Measurements from ENCODE around the gene DYNC1LI1.

The DYNC1LI1 gene

DNA sequence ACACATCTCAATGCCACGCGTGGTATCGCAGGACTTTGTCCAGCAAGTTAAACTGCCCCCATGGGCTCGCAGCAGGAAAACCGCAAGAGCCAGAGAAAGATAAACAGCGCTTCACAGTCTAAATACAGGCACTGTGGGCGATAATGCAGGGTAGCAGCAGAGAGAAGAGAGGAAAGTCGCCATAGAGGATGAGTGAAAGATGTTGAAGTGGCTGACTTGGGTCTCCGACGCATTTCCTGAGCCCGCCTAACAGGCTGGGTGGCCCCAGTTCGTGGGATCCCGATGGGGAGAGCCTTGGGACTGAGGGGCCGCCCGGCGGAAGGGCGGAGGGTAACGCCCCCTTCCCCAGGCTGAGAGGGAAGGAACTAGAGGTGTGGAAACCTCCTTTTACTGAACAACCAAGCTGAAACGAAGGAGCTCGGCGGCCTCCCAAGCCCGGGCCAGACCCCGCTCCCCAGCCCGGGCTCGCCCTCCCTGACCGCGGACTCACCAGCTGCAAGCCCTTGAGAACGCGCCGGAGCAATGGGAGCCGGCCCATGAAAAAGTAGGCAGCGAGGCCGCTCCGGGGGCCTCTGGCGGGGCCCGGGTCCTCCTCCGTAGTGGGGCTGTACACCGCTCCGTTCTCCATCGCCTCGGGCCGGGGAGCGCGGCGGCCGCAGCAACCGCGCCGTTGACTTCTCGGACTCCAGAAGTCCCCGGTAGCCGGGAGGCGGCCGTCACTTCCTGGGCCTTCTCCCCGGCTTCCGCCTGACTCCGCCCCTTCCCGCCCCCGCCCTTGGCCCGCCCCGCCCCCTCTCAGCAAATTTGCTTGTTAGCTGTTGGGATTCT lies 68.3 kb downstream of the DYNC1LI1 start, which contains the start of gene CMTM6:
Gene CMTM6 (minus strand): TSS at position 735 of the 828 bp plus-strand sequence. CDS start 107 bp downstream, at position 628.
- no peaks in the 10 kb centered on the region for H3K36me3 ChIP-seq (ENCODE audit: control insufficient read depth in 2 of 2, insufficient read depth in 2 of 2, low read length in 2 of 2)
- H3K9ac ChIP-seq (ENCODE audit: low read length in 2 of 2) = peak within 1 kb of the TSS; percentile 87 to 88
- no peaks in the 10 kb centered on the region for H3K9me3 ChIP-seq (ENCODE audit: control insufficient read depth in 2 of 2, low read length in 2 of 2)
- H3K4me3 ChIP-seq (ENCODE audit: low read length in 2 of 2) = peak within 1 kb of the TSS; percentile 92 to 97
- no peaks in the 10 kb centered on the region for H3K27me3 ChIP-seq (ENCODE audit: control insufficient read depth in 1 of 2, insufficient read depth in 2 of 2, low read length in 2 of 2)
- H3K4me1 ChIP-seq (ENCODE audit: control insufficient read depth, insufficient read depth, low read length) = peaks cover 9% of the 10 kb centered on the region
- peak within 1 kb of the TSS; percentile 81 for H3K27ac ChIP-seq (ENCODE audit: low read length)

DNA sequence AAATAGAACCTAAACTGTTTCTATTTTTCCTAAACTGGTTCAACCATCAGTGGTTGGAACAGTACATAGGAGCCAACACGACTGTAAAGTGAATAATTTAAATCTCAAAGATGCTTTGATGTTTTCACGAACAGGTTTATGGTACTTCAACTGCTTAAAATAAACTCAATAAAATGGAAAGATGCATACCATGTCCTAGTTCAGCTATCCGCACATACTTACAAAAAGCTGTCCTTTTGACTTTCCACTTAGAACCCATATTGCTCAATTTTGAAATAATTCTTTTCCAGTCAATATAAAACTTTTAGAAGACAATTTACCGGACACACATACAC lies 68.9 kb downstream of the DYNC1LI1 start:
- H3K4me1 ChIP-seq (ENCODE audit: control insufficient read depth, insufficient read depth, low read length) = peaks cover 9% of the 10 kb centered on the region
- peak overlapping the region; percentile 81 for H3K27ac ChIP-seq (ENCODE audit: low read length)
- H3K9me3 ChIP-seq (ENCODE audit: control insufficient read depth in 2 of 2, low read length in 2 of 2) = no peaks in the 10 kb centered on the region
- H3K27me3 ChIP-seq (ENCODE audit: control insufficient read depth in 1 of 2, insufficient read depth in 2 of 2, low read length in 2 of 2) = no peaks in the 10 kb centered on the region
- H3K36me3 ChIP-seq (ENCODE audit: control insufficient read depth in 2 of 2, insufficient read depth in 2 of 2, low read length in 2 of 2) = no peaks in the 10 kb centered on the region
- H3K9ac ChIP-seq (ENCODE audit: low read length in 2 of 2) = peak overlapping the region; percentile 87 to 88
- H3K4me3 ChIP-seq (ENCODE audit: low read length in 2 of 2) = peak overlapping the region; percentile 92 to 97

DNA sequence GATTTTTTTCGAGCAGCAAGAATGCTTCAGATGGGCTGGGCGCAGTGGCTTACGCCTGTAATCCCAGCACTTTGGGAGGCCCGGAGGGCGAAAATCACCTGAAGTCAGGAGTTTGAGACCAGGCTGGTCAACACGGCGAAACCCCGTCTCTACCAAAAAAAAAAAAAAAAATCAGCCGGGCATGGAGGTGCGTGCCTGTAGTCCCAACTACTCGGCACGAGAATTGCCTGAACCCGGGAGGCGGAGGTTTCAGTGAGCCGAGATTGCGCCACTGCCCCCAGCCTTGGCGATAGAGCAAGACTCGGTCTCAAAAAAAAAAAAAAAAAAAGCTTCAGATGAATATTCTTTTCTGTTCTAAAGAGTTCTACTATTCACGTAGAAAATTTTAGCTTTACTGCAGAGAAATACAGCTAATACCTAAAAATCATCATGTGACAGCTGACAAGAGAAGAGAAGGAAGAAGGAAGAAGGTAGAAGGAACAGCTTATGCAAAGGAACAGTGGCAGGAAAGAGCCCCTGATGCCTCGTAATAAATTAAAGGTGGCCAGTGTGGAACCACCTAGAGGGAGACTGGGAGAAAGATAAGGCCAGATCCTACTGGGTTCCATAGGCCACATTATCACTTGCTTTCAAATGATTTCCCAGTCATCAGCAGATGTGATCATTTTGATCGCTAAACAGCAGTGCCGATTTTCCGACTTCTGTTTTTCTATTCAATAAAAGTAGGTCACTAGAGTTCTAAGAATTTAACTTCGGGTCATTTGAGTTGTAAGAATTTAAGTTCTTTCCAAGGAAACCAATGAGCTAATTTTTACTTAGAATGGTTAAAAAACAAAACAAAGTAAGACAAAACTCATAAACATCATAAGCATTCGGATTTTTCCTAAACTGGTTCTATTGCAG lies 69.5 kb downstream of the DYNC1LI1 start:
- Histone ChIP-seq H3K4me3 (ENCODE audit: low read length in 2 of 2) (peak overlapping the region; percentile 92 to 97), H3K27ac (ENCODE audit: low read length) (no peak overlapping the region), H3K27me3 (ENCODE audit: control insufficient read depth in 1 of 2, insufficient read depth in 2 of 2, low read length in 2 of 2) (no peaks in the 10 kb centered on the region), H3K4me1 (ENCODE audit: control insufficient read depth, insufficient read depth, low read length) (peaks cover 9% of the 10 kb centered on the region), H3K9ac (ENCODE audit: low read length in 2 of 2) (peak overlapping the region in 1 of 2 donors; percentile 88), H3K9me3 (ENCODE audit: control insufficient read depth in 2 of 2, low read length in 2 of 2) (no peaks in the 10 kb centered on the region), H3K36me3 (ENCODE audit: control insufficient read depth in 2 of 2, insufficient read depth in 2 of 2, low read length in 2 of 2) (no peaks in the 10 kb centered on the region)

DNA sequence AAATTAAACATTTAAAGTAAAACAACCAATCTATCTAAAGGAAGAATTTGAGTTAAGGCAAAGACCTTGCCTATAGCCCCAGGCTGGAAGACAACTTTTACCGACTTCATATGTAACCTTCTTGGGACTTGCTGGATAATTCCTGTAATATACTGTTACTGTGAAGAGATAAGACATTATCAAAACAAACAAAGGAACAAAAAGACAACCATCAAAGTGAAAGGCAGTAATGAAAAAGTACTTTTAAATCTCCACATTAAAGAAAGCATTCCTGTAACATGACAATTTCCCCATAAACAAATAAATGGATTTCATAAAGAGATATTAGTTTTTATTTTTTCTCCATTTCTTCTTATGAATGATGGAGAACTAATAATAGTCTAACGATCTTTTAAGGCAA lies 70.4 kb downstream of the DYNC1LI1 start:
- Histone ChIP-seq H3K4me3 (ENCODE audit: low read length in 2 of 2) (no peak overlapping the region), H3K4me1 (ENCODE audit: control insufficient read depth, insufficient read depth, low read length) (peaks cover 9% of the 10 kb centered on the region), H3K9me3 (ENCODE audit: control insufficient read depth in 2 of 2, low read length in 2 of 2) (no peaks in the 10 kb centered on the region), H3K9ac (ENCODE audit: low read length in 2 of 2) (no peak overlapping the region), H3K27me3 (ENCODE audit: control insufficient read depth in 1 of 2, insufficient read depth in 2 of 2, low read length in 2 of 2) (no peaks in the 10 kb centered on the region), H3K27ac (ENCODE audit: low read length) (no peak overlapping the region), H3K36me3 (ENCODE audit: control insufficient read depth in 2 of 2, insufficient read depth in 2 of 2, low read length in 2 of 2) (no peaks in the 10 kb centered on the region)

DNA sequence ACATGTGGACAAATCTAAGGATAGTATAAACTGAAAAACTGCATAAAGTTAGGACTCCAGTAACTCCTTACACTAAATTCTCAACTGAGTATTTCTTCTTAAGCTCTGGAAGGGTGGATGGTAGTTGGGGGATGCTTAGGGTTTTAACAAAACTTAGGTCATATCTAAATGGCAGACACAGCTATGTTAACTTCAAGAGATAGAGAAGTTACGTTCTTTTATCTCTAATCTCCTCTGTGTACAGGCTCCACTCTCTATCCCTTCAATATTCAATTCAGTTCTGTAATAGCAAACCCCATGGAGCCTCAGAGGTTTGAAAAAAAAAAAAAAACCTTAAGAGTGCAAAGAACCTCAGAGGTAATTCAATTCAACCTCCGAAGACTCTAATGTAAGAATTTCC lies 71.1 kb downstream of the DYNC1LI1 start:
- no peaks in the 10 kb centered on the region for H3K9me3 ChIP-seq (ENCODE audit: control insufficient read depth in 2 of 2, low read length in 2 of 2)
- H3K4me3 ChIP-seq (ENCODE audit: low read length in 2 of 2) = no peak overlapping the region
- no peaks in the 10 kb centered on the region for H3K27me3 ChIP-seq (ENCODE audit: control insufficient read depth in 1 of 2, insufficient read depth in 2 of 2, low read length in 2 of 2)
- no peak overlapping the region for H3K27ac ChIP-seq (ENCODE audit: low read length)
- H3K4me1 ChIP-seq (ENCODE audit: control insufficient read depth, insufficient read depth, low read length) = peaks cover 9% of the 10 kb centered on the region
- no peaks in the 10 kb centered on the region for H3K36me3 ChIP-seq (ENCODE audit: control insufficient read depth in 2 of 2, insufficient read depth in 2 of 2, low read length in 2 of 2)
- no peak overlapping the region for H3K9ac ChIP-seq (ENCODE audit: low read length in 2 of 2)

DNA sequence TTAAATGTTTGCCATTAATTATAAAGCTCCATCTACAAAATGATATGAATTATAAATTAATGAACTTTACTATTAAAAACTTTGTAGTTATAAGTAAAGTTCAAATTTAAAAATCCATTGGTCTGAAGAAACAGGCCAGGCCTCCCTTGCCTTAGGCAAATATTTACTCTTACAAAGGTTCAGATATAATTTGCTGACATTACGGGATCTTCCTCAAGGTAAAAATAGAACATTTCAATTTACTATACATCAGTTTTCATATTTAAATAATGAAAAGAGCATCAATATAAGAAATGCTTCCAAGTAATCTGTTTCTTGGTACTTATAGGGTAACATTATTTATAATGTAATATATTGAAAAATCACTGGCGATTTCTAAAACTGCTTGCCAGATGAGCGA lies 71.7 kb downstream of the DYNC1LI1 start:
- no peak overlapping the region for H3K4me3 ChIP-seq (ENCODE audit: low read length in 2 of 2)
- no peaks in the 10 kb centered on the region for H3K36me3 ChIP-seq (ENCODE audit: control insufficient read depth in 2 of 2, insufficient read depth in 2 of 2, low read length in 2 of 2)
- no peaks in the 10 kb centered on the region for H3K9me3 ChIP-seq (ENCODE audit: control insufficient read depth in 2 of 2, low read length in 2 of 2)
- no peak overlapping the region for H3K9ac ChIP-seq (ENCODE audit: low read length in 2 of 2)
- no peak overlapping the region for H3K27ac ChIP-seq (ENCODE audit: low read length)
- H3K4me1 ChIP-seq (ENCODE audit: control insufficient read depth, insufficient read depth, low read length) = peaks cover 10% of the 10 kb centered on the region
- no peaks in the 10 kb centered on the region for H3K27me3 ChIP-seq (ENCODE audit: control insufficient read depth in 1 of 2, insufficient read depth in 2 of 2, low read length in 2 of 2)

DNA sequence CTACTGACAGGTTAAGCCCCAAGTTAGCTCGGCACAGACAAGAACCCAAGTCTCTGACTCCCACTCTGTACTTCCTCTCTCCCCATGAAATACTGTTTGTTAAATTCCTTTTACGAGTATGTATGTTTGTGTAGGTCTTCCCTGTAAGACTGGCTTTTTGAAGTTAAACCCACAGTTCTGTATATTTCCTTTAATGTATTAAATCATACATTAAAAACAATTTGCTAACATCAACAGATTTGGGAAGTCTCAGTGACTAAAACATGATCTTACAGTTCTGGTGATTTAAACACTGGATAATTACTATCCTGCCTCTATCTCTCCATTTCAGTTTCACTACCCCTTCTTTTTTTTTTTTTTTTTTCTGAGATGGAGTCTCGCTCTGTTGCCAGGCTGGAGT lies 72.4 kb downstream of the DYNC1LI1 start:
- peaks cover 14% of the 10 kb centered on the region for H3K4me1 ChIP-seq (ENCODE audit: control insufficient read depth, insufficient read depth, low read length)
- H3K36me3 ChIP-seq (ENCODE audit: control insufficient read depth in 2 of 2, insufficient read depth in 2 of 2, low read length in 2 of 2) = no peaks in the 10 kb centered on the region
- no peaks in the 10 kb centered on the region for H3K27me3 ChIP-seq (ENCODE audit: control insufficient read depth in 1 of 2, insufficient read depth in 2 of 2, low read length in 2 of 2)
- H3K4me3 ChIP-seq (ENCODE audit: low read length in 2 of 2) = no peak overlapping the region
- no peak overlapping the region for H3K9ac ChIP-seq (ENCODE audit: low read length in 2 of 2)
- no peak overlapping the region for H3K27ac ChIP-seq (ENCODE audit: low read length)
- no peaks in the 10 kb centered on the region for H3K9me3 ChIP-seq (ENCODE audit: control insufficient read depth in 2 of 2, low read length in 2 of 2)

DNA sequence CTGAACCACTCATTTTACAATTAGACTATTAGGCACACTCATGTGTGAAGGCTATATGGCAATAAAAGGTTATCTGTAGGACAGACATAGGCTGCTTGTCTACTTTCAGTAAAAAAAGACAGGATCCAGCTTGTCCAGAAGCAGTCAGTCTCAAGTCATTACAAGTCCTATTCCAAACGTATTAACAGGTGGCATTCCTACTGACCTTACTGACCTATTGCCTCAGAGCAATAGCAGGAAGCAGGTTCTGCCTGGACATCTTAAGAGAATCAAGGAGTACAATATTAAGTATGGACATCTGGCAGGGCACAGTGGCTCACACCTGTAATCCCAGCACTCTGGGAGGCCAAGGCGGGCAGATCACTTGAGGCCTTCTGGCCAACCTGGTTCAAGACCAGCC lies 75.0 kb downstream of the DYNC1LI1 start:
- no peaks in the 10 kb centered on the region for H3K9me3 ChIP-seq (ENCODE audit: control insufficient read depth in 2 of 2, low read length in 2 of 2)
- no peaks in the 10 kb centered on the region for H3K27me3 ChIP-seq (ENCODE audit: control insufficient read depth in 1 of 2, insufficient read depth in 2 of 2, low read length in 2 of 2)
- no peak overlapping the region for H3K27ac ChIP-seq (ENCODE audit: low read length)
- no peak overlapping the region for H3K9ac ChIP-seq (ENCODE audit: low read length in 2 of 2)
- no peaks in the 10 kb centered on the region for H3K36me3 ChIP-seq (ENCODE audit: control insufficient read depth in 2 of 2, insufficient read depth in 2 of 2, low read length in 2 of 2)
- H3K4me1 ChIP-seq (ENCODE audit: control insufficient read depth, insufficient read depth, low read length) = peaks cover 6% of the 10 kb centered on the region
- H3K4me3 ChIP-seq (ENCODE audit: low read length in 2 of 2) = no peak overlapping the region

DNA sequence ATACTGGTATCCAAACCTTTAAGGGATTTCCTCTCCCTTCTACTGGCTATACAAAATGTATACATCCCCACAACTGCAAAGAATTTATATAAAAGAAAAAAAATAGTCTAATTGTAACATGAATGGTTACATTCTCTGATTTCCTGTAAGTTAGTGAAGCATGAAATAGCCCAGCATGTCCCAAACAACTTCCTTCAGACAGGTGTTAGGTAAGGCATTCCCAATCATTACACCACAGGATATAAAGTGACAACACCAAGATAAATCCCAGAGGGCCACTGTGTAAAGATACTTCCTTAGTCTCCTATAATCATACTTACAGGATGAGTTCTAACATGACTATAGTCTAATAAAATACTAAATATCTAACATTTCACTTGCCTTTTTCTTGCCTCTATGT lies 75.6 kb downstream of the DYNC1LI1 start:
- H3K9ac ChIP-seq (ENCODE audit: low read length in 2 of 2) = no peak overlapping the region
- no peak overlapping the region for H3K27ac ChIP-seq (ENCODE audit: low read length)
- H3K27me3 ChIP-seq (ENCODE audit: control insufficient read depth in 1 of 2, insufficient read depth in 2 of 2, low read length in 2 of 2) = no peaks in the 10 kb centered on the region
- peaks cover 6% of the 10 kb centered on the region for H3K4me1 ChIP-seq (ENCODE audit: control insufficient read depth, insufficient read depth, low read length)
- H3K9me3 ChIP-seq (ENCODE audit: control insufficient read depth in 2 of 2, low read length in 2 of 2) = no peaks in the 10 kb centered on the region
- H3K36me3 ChIP-seq (ENCODE audit: control insufficient read depth in 2 of 2, insufficient read depth in 2 of 2, low read length in 2 of 2) = no peaks in the 10 kb centered on the region
- H3K4me3 ChIP-seq (ENCODE audit: low read length in 2 of 2) = no peak overlapping the region

DNA sequence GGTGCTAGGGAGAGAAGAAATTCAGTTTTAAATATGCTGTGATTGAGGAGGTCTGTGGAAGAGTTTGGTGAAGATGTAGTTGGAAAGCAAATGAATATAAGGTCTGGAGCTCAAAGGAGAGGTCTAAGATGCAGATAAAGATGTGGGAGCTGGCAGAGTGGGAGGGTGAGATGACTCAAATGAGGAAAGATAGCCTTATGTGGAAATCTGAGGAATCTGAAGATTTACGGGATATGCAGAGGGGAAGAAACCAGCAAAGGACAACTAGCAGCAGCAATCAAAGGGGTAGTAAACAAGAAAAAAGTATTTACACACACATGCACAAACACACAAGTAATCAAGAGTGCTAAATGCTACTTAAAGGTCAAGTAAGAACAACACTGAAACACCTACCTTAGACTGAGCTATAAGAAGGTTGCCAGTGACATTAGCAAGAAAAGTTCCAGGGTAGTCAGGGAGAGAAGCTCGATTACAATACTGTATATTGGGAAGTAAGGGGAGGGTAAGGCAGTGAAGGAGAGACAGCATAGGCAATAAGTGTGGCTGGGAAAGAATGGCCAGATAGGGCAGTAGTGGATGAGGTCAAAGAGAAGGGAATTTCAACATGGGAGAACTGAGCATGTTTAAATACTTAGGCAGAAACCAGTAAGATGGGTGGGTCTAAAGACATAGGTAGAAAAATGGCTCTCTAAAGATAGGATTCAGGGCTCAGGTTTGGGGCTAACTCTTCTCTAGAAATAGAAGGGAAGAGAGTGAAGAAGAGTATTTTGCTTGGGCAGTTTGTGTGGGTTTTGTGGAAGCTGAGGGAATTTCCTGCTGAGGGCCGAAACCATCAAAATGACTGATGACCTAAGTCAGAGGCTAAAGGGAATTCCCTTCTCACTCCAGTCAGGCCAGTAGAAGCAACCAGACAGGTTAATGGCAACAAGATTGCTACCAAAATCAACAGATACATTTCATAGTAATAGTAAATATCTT lies 76.9 kb downstream of the DYNC1LI1 start:
- Histone ChIP-seq H3K27me3 (ENCODE audit: control insufficient read depth in 1 of 2, insufficient read depth in 2 of 2, low read length in 2 of 2) (no peaks in the 10 kb centered on the region), H3K4me3 (ENCODE audit: low read length in 2 of 2) (no peak overlapping the region), H3K4me1 (ENCODE audit: control insufficient read depth, insufficient read depth, low read length) (peaks cover 6% of the 10 kb centered on the region), H3K9me3 (ENCODE audit: control insufficient read depth in 2 of 2, low read length in 2 of 2) (no peaks in the 10 kb centered on the region), H3K27ac (ENCODE audit: low read length) (no peak overlapping the region), H3K9ac (ENCODE audit: low read length in 2 of 2) (no peak overlapping the region), H3K36me3 (ENCODE audit: control insufficient read depth in 2 of 2, insufficient read depth in 2 of 2, low read length in 2 of 2) (no peaks in the 10 kb centered on the region)

Data from stomach smooth muscle (tissue), 2 donors.